Lower leg skin (tissue), 4 donors: ENCODE measurements around the gene CPNE6. TPM values are rescaled to one million over a fixed set of nuclear protein-coding genes. Genes with fewer than 3 reads are reported as not detected.
"Not testable (repeated sequence)": the region's sequence is repeated elsewhere in the genome, so short reads cannot be mapped to it uniquely, and the experiment has no call there.

Experiments
- DNase-seq, 2 donors: peaks; one replicate each; pipeline ENCODE4 v3.0.0-alpha.2; 2019; ENCODE audit warnings: low spot score in 2 of 2
- H3K4me3 ChIP-seq: fragments of 200-600 bp; sonication (generic); 2 replicates; pipeline ENCODE4 v1.5.1; 2017; ENCODE audit warnings: mild to moderate bottlenecking, low read depth; ENCODE audit not compliant: poor library complexity, severe bottlenecking
- POLR2A ChIP-seq, 2 donors: fragments of 450-650 bp; IDR thresholded peaks; one replicate each; pipeline ENCODE4 v1.6.1; 2016 to 2017; ENCODE audit warnings: antibody characterized with exemption in 2 of 2, mild to moderate bottlenecking in 1 of 2, moderate library complexity in 1 of 2
- WGBS, 2 donors: methylation state at CpG; one replicate each; pipeline ENCODE4 v1.1.5; 2018; 5-methylcytosine and 5-hydroxymethylcytosine counted together
- intact Hi-C: fragments of 100-400 bp; cut with DNase I; formaldehyde crosslinking; loops from one replicate; pipeline ENCODE4 v1.15.0; 2023; ENCODE audit warnings: low total_unique reads
- total RNA-seq, 4 donors: library from RNA; depleted of rRNA; stranded (reverse); fragments of >200 nt; gene quantifications; one replicate each; pipeline ENCODE4 v1.1.0, GENCODE V29; 2016
- TF ChIP-seq, protein P1 (sequence below), 3 donors: fragments of 450-650 bp; IDR thresholded peaks; one replicate each; pipeline ENCODE4 v1.5.1; 2016; ENCODE audit warnings: antibody characterized with exemption in 3 of 3, mild to moderate bottlenecking in 3 of 3, moderate library complexity in 2 of 3

CPNE6 gene
- total RNA-seq, 4 donors from 2014 or later: 0.39 TPM; not detected in 3

- DNase-seq: no peak
- WGBS, 2 donors: 64 to 73% methylated on average over 14 of the region's 14 CpGs
- no peak for TF ChIP-seq POLR2A (IDR thresholded peaks at IDR 0.05)
- TF ChIP-seq, protein P1, sequence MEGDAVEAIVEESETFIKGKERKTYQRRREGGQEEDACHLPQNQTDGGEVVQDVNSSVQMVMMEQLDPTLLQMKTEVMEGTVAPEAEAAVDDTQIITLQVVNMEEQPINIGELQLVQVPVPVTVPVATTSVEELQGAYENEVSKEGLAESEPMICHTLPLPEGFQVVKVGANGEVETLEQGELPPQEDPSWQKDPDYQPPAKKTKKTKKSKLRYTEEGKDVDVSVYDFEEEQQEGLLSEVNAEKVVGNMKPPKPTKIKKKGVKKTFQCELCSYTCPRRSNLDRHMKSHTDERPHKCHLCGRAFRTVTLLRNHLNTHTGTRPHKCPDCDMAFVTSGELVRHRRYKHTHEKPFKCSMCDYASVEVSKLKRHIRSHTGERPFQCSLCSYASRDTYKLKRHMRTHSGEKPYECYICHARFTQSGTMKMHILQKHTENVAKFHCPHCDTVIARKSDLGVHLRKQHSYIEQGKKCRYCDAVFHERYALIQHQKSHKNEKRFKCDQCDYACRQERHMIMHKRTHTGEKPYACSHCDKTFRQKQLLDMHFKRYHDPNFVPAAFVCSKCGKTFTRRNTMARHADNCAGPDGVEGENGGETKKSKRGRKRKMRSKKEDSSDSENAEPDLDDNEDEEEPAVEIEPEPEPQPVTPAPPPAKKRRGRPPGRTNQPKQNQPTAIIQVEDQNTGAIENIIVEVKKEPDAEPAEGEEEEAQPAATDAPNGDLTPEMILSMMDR (IDR thresholded peaks at IDR 0.05): no peak
- no peak overlapping the region for H3K4me3 ChIP-seq
- intact Hi-C loops: no loop called here
These were observed 33.7 kb upstream of the CPNE6 start for GRCh38 chr14:24037658-24038037.

- WGBS, 2 donors: 78 to 81% methylated on average over 2 of the region's 2 CpGs
- H3K4me3 ChIP-seq: no peak overlapping the region
- intact Hi-C loops: no loop called here
- no peak for DNase-seq
- TF ChIP-seq, protein P1 (IDR thresholded peaks at IDR 0.05): no peak
- TF ChIP-seq POLR2A (IDR thresholded peaks at IDR 0.05): no peak
These were observed 32.7 kb upstream of the CPNE6 start for GRCh38 chr14:24038686-24039085.

- no peak overlapping the region for H3K4me3 ChIP-seq
- intact Hi-C loops: no loop called here
- WGBS, 2 donors: 30 to 55% methylated on average over 2 of the region's 2 CpGs
- TF ChIP-seq, protein P1 (IDR thresholded peaks at IDR 0.05): no peak
- TF ChIP-seq POLR2A (IDR thresholded peaks at IDR 0.05): no peak
- DNase-seq: no peak
These were observed 30.7 kb upstream of the CPNE6 start for GRCh38 chr14:24040692-24041091.

DNA sequence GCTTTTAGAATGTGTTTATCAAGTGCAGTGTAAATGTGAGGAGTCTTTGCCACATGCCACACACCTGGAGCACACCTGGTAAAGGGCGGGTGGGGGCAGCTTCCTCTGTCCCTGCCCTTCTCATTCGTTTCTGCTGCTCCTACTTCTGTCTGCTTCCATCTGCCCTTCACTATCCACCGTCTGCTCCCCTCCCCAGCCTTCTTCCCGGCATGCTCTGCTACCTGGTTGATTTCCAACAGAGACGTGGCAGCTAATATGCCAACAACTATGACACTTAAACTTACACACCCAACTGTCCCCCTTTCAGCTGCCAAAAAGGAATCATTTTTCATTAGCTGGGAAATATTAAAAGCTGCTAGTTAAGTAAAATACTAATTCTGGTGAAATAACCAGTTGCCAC is 28.6 kb upstream of the CPNE6 start:
- DNase-seq: no peak
- TF ChIP-seq POLR2A (IDR thresholded peaks at IDR 0.05): no peak
- TF ChIP-seq, protein P1 (IDR thresholded peaks at IDR 0.05): no peak
- H3K4me3 ChIP-seq: no peak overlapping the region
- intact Hi-C loops: no loop called here
- 23 to 25% methylated on average over 5 of the region's 5 CpGs for WGBS, 2 donors

- intact Hi-C loops, H3K4me3 ChIP-seq, DNase-seq: not testable (repeated sequence)
- WGBS, 2 donors: 77 to 91% methylated on average over 2 of the region's 2 CpGs
These were observed 22.4 kb upstream of the CPNE6 start for GRCh38 chr14:24049002-24049401.

DNA sequence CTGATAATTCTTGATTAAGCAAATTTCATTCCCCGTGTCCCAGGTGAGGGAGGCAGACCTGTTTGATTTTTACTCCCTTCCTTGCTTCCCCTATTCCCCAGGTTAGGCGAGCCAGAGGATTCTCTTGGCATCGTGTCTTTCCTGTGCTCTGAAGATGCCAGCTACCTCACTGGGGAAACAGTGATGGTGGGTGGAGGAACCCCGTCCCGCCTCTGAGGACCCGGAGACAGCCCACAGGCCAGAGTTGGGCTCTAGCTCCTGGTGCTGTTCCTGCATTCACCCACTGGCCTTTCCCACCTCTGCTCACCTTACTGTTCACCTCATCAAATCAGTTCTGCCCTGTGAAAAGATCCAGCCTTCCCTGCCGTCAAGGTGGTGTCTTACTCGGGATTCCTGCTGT is 20.6 kb upstream of the CPNE6 start:
- DNase-seq, intact Hi-C loops, H3K4me3 ChIP-seq: not testable (repeated sequence)
- 39 to 46% methylated on average over 8 of the region's 8 CpGs for WGBS, 2 donors

GRCh38 chr14:24051176-24051788 is 20.1 kb upstream of the CPNE6 start:
- 16 to 17% methylated on average over 13 to 20 of the region's 20 CpGs for WGBS, 2 donors
- peak overlapping the region; percentile 18 for H3K4me3 ChIP-seq
- peak; percentile 43 to 89 for DNase-seq
- no peak for TF ChIP-seq POLR2A (IDR thresholded peaks at IDR 0.05)
- TF ChIP-seq, protein P1 (IDR thresholded peaks at IDR 0.05): no peak
- intact Hi-C loops: no loop called here
